ENCODE data around the gene TMEM135.

- TF ChIP-seq CTCF (IDR thresholded peaks at IDR 0.05): no peak
- no peak for TF ChIP-seq EZH2 (IDR thresholded peaks at IDR 0.05; ENCODE audit: borderline replicate concordance, insufficient read depth, low read depth, low read length, poor library complexity, severe bottlenecking)
Observed at GRCh38 chr11:87300640-87301380, 263.1 kb downstream of the TMEM135 start.
